ENCODE measurements around the gene ERFL.
"Not testable (repeated sequence)": the region's sequence is repeated elsewhere in the genome, so short reads cannot be mapped to it uniquely, and the experiment has no call there.

The ERFL gene

DNA sequence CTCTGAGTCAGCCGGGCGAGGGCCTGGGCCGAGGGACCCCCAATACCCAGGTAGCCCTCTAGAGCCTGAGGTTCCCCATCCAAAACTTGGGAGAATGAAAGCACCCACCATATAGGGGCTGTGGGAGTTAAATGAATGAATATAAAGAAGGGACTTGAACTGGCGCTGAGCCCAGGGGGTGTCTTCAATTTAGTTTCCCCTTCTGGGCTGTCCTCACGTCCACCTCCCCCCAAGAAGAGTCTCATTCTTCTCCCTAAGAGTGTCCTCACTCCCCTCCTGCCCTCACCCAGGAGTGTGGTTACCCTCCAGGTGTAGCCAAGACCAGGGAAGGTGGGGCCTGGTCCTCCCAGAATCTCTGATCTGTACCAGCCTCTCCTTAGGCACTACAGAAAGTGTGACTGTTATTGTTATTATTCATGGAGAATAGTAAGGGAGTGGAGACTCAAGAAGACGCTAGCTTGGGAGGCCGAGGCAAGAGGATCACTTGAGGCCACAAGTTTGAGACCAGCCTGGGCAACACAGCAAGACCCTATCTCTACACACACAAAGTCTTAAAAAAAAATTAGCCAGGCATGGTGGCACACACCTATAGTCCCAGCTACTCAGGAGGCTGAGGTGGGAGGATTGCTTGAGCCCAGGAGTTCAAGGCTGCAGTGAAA is 48.5 kb downstream of the ERFL start:
- TF ChIP-seq, protein P1, sequence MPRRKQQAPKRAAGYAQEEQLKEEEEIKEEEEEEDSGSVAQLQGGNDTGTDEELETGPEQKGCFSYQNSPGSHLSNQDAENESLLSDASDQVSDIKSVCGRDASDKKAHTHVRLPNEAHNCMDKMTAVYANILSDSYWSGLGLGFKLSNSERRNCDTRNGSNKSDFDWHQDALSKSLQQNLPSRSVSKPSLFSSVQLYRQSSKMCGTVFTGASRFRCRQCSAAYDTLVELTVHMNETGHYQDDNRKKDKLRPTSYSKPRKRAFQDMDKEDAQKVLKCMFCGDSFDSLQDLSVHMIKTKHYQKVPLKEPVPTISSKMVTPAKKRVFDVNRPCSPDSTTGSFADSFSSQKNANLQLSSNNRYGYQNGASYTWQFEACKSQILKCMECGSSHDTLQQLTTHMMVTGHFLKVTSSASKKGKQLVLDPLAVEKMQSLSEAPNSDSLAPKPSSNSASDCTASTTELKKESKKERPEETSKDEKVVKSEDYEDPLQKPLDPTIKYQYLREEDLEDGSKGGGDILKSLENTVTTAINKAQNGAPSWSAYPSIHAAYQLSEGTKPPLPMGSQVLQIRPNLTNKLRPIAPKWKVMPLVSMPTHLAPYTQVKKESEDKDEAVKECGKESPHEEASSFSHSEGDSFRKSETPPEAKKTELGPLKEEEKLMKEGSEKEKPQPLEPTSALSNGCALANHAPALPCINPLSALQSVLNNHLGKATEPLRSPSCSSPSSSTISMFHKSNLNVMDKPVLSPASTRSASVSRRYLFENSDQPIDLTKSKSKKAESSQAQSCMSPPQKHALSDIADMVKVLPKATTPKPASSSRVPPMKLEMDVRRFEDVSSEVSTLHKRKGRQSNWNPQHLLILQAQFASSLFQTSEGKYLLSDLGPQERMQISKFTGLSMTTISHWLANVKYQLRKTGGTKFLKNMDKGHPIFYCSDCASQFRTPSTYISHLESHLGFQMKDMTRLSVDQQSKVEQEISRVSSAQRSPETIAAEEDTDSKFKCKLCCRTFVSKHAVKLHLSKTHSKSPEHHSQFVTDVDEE (CRISPR knock-in tag; IDR thresholded peaks at IDR 0.05), result no peak
- ATAC-seq, result no peak

DNA sequence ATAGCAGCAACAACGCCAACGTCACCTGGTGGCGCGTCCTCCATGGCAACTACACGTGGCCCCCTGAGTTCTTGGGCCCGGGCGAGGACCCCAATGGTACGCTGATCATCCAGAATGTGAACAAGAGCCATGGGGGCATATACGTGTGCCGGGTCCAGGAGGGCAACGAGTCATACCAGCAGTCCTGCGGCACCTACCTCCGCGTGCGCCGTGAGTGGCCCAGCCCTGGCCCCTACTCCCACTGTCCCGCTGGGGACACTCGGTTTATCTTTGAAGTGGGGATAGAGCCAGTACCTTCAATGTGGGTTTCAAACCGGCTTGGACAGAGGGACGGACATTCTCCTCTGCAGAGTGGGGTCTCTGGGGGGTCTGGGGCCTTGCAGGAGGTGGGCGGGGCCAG is 49.2 kb downstream of the ERFL start:
- ATAC-seq, result no peak
- TF ChIP-seq PPARA (CRISPR knock-in tag; IDR thresholded peaks at IDR 0.05; ENCODE audit: borderline replicate concordance) (no peak), ZNF70 (CRISPR knock-in tag; IDR thresholded peaks at IDR 0.05) (no peak), OSR1 (CRISPR knock-in tag; IDR thresholded peaks at IDR 0.05) (no peak), CSDC2 (CRISPR knock-in tag; IDR thresholded peaks at IDR 0.05) (no peak), CSRNP3 (CRISPR knock-in tag; IDR thresholded peaks at IDR 0.05) (no peak), RARB (CRISPR knock-in tag; IDR thresholded peaks at IDR 0.05) (no peak), GLIS3 (CRISPR knock-in tag; IDR thresholded peaks at IDR 0.05) (no peak)

DNA sequence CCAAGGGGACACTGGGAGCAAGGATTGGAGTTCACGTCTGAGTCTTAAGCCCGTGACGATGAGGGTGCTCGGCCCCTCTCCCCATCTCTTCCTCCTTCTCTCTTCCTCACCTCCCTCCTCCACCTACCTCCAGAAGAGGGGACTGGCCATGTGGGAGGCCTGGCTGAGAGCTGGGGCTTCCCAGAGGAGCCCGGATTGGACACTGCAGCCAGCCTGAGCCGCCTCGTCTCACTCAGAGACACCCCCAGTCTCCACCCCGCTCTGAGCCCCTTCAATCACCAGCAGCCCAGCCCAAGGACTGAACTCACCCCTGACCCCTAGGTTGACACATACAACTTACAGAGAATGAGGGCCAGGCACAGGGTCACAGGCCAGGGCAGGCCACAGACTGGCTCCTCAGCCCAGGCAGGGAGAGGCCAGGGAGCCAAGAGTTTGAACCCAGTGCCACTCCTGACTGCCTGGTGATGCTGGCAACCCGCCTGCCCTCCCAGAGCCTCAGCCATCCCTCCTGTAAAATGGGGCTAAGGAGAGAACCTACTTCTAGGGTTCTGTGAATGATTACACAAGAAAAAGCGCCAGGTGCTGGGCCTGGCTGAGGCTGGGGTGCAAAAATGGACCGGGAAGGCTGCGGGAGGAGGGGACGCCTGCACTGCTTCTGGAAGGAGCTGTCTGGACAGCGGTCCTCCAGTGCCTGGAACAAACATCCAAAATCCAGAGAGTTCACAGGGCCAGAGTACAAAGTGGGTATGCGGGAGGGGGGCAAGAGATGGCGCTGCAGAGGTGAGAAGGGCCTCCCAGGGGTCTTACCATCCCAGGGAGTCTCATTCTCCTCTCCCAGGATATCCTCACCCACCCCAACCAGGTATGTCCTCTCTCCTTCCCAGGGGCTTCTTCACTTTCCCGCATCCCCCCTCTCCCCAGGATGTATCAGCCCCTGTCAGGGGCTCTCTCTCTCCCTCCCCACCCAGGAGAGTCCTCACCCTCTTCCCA is 50.0 kb downstream of the ERFL start:
- ATAC-seq, result no peak
- no peak for TF ChIP-seq BACH2 (CRISPR knock-in tag; IDR thresholded peaks at IDR 0.05; ENCODE audit: borderline replicate concordance)
- TF ChIP-seq ZFP3 (CRISPR knock-in tag; IDR thresholded peaks at IDR 0.05), result no peak
- no peak for TF ChIP-seq ZFP30 (CRISPR knock-in tag; IDR thresholded peaks at IDR 0.05)

GRCh38 chr19:41876847-41877832 is 51.1 kb downstream of the ERFL start, which contains the start of gene CD79A:
Gene CD79A (plus strand): TSS chr19:41877279. CDS start chr19:41877305, 26 bp downstream.
- no peak for ATAC-seq
- TF ChIP-seq ZFP30 (CRISPR knock-in tag; IDR thresholded peaks at IDR 0.05) (no peak), TCF4 (CRISPR knock-in tag; IDR thresholded peaks at IDR 0.05; ENCODE audit: borderline replicate concordance) (no peak), ZFP3 (CRISPR knock-in tag; IDR thresholded peaks at IDR 0.05) (no peak), PPARA (CRISPR knock-in tag; IDR thresholded peaks at IDR 0.05; ENCODE audit: borderline replicate concordance) (no peak), RARB (CRISPR knock-in tag; IDR thresholded peaks at IDR 0.05) (no peak), SNAI2 (CRISPR knock-in tag; IDR thresholded peaks at IDR 0.05) (no peak), ZNF565 (CRISPR knock-in tag; conservative IDR thresholded peaks at IDR 0.05; ENCODE audit: low read depth) (no peak), ZC3H10 (CRISPR knock-in tag; IDR thresholded peaks at IDR 0.05) (no peak), BACH2 (CRISPR knock-in tag; IDR thresholded peaks at IDR 0.05; ENCODE audit: borderline replicate concordance) (no peak), CSDC2 (CRISPR knock-in tag; IDR thresholded peaks at IDR 0.05) (no peak), ZNF70 (CRISPR knock-in tag; IDR thresholded peaks at IDR 0.05) (no peak), CSRNP3 (CRISPR knock-in tag; IDR thresholded peaks at IDR 0.05) (no peak), ZNF8 (CRISPR knock-in tag; IDR thresholded peaks at IDR 0.05) (no peak), ARNTL (CRISPR knock-in tag; IDR thresholded peaks at IDR 0.05; ENCODE audit: borderline replicate concordance, low read depth) (no peak), ESRRG (CRISPR knock-in tag; IDR thresholded peaks at IDR 0.05) (no peak)
- TF ChIP-seq, protein P2, sequence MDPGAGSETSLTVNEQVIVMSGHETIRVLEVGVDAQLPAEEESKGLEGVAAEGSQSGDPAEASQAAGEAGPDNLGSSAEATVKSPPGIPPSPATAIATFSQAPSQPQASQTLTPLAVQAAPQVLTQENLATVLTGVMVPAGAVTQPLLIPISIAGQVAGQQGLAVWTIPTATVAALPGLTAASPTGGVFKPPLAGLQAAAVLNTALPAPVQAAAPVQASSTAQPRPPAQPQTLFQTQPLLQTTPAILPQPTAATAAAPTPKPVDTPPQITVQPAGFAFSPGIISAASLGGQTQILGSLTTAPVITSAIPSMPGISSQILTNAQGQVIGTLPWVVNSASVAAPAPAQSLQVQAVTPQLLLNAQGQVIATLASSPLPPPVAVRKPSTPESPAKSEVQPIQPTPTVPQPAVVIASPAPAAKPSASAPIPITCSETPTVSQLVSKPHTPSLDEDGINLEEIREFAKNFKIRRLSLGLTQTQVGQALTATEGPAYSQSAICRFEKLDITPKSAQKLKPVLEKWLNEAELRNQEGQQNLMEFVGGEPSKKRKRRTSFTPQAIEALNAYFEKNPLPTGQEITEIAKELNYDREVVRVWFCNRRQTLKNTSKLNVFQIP (CRISPR knock-in tag; IDR thresholded peaks at IDR 0.05; ENCODE audit: borderline replicate concordance, low read depth), result no peak
- TF ChIP-seq, protein P3, sequence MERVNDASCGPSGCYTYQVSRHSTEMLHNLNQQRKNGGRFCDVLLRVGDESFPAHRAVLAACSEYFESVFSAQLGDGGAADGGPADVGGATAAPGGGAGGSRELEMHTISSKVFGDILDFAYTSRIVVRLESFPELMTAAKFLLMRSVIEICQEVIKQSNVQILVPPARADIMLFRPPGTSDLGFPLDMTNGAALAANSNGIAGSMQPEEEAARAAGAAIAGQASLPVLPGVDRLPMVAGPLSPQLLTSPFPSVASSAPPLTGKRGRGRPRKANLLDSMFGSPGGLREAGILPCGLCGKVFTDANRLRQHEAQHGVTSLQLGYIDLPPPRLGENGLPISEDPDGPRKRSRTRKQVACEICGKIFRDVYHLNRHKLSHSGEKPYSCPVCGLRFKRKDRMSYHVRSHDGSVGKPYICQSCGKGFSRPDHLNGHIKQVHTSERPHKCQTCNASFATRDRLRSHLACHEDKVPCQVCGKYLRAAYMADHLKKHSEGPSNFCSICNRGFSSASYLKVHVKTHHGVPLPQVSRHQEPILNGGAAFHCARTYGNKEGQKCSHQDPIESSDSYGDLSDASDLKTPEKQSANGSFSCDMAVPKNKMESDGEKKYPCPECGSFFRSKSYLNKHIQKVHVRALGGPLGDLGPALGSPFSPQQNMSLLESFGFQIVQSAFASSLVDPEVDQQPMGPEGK (CRISPR knock-in tag; IDR thresholded peaks at IDR 0.05; ENCODE audit: borderline replicate concordance), result no peak

DNA sequence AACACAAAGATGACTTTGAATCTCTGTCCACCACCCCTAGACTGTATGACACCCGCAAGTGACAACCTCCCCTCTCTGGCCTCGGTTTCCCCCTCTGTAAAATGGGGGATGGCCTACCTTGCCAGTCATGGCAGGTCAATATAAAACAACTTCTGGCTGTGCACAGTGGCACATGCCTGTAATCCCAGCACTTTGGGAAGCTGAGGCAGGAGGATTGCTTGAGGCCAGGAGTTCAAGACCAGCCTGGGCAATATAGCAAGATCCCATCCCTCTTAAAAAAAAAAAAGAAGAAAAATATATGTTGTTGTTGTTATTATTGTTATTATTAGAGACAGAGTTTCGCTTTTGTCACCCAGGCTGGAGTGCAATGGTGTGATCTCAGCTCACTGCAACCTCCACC is 52.3 kb downstream of the ERFL start:
- not testable (repeated sequence) for ATAC-seq

Measured in SK-N-SH treated with all-trans-retinoic acid at 6 μM for 48 hours (cell line).